ENCODE measurements around the gene TRIM15.
"Not testable (repeated sequence)": the region's sequence is repeated elsewhere in the genome, so short reads cannot be mapped to it uniquely, and the experiment has no call there.

The TRIM15 gene

GRCh38 chr6:30163918-30164654, 740 bp downstream of the TRIM15 start:
- DNase-seq: no peak

GRCh38 chr6:30164714-30165113, 1.4 kb downstream of the TRIM15 start:
- DNase-seq: no peak

- DNase-seq: not testable (repeated sequence)
These were observed 1.9 kb downstream of the TRIM15 start for GRCh38 chr6:30165238-30165637.

GRCh38 chr6:30167101-30167500, 3.8 kb downstream of the TRIM15 start:
- no peak for DNase-seq

GRCh38 chr6:30168741-30169140, 5.4 kb downstream of the TRIM15 start:
- DNase-seq: no peak

GRCh38 chr6:30169658-30170614, 6.6 kb downstream of the TRIM15 start:
- DNase-seq: peak; percentile 62

- DNase-seq: peak; percentile 51
These were observed 8.5 kb downstream of the TRIM15 start for GRCh38 chr6:30171677-30172471.

- DNase-seq: no peak
These were observed 9.3 kb downstream of the TRIM15 start for GRCh38 chr6:30172681-30173080.

- DNase-seq: no peak
These were observed 12.4 kb downstream of the TRIM15 start for GRCh38 chr6:30175765-30176164.

GRCh38 chr6:30178837-30179236, 15.5 kb downstream of the TRIM15 start:
- no peak for DNase-seq

GRCh38 chr6:30180145-30180544, 16.8 kb downstream of the TRIM15 start:
- no peak for DNase-seq

- DNase-seq: no peak
These were observed 21.2 kb downstream of the TRIM15 start for GRCh38 chr6:30184417-30185031.

- no peak for DNase-seq
These were observed 22.6 kb downstream of the TRIM15 start for GRCh38 chr6:30185846-30186484.

- DNase-seq: no peak
These were observed 25.2 kb downstream of the TRIM15 start for GRCh38 chr6:30188541-30188940.

GRCh38 chr6:30192076-30192475, 28.7 kb downstream of the TRIM15 start:
- DNase-seq: peak; percentile 59

- peak; percentile 63 for DNase-seq
These were observed 31.7 kb downstream of the TRIM15 start for GRCh38 chr6:30194797-30195690.

- DNase-seq: no peak
These were observed 32.6 kb downstream of the TRIM15 start for GRCh38 chr6:30195951-30196350.

GRCh38 chr6:30196376-30196775, 33.0 kb downstream of the TRIM15 start:
- no peak for DNase-seq

GRCh38 chr6:30198166-30199084, 35.1 kb downstream of the TRIM15 start:
- DNase-seq: no peak
